PC-3 (cell line): ENCODE measurements around the gene ZCWPW1.

ENCODE experiments used
- EZH2phosphoT487 ChIP-seq: fragments of 300-600 bp; sonication (generic); IDR thresholded peaks from 2 replicates; pipeline ENCODE4 v1.6.1; 2018; ENCODE audit warnings: mild to moderate bottlenecking, antibody characterized with exemption, low read length, borderline replicate concordance
- TF ChIP-seq, protein P1 (sequence below): fragments of 300-600 bp; sonication (generic); conservative IDR thresholded peaks from 2 replicates; pipeline ENCODE4 v1.5.1; 2017; ENCODE audit warnings: antibody characterized with exemption, low read depth, mild to moderate bottlenecking, low read length

DNA sequence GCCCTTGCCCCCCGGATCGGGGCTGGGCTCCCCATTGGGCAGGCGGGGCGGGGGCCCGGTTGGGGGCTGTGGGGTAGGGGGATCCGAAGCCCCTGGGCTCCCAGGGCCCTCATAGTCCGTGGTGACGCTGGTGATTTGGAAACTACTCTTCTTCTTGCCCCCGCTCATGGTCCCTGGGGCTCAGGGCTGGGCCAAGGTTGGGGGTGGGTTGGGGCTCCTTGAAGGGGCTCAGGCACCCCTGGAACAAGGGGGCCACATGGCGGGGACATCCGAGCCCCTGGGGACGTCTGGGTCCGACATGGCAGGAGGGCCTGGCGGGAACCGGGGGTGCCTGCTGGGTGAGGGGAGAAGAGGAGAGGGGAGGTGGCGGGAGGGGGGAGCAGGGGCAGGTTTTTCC is 49.4 kb upstream of the ZCWPW1 start:
- TF ChIP-seq, protein P1, sequence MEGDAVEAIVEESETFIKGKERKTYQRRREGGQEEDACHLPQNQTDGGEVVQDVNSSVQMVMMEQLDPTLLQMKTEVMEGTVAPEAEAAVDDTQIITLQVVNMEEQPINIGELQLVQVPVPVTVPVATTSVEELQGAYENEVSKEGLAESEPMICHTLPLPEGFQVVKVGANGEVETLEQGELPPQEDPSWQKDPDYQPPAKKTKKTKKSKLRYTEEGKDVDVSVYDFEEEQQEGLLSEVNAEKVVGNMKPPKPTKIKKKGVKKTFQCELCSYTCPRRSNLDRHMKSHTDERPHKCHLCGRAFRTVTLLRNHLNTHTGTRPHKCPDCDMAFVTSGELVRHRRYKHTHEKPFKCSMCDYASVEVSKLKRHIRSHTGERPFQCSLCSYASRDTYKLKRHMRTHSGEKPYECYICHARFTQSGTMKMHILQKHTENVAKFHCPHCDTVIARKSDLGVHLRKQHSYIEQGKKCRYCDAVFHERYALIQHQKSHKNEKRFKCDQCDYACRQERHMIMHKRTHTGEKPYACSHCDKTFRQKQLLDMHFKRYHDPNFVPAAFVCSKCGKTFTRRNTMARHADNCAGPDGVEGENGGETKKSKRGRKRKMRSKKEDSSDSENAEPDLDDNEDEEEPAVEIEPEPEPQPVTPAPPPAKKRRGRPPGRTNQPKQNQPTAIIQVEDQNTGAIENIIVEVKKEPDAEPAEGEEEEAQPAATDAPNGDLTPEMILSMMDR = no peak
- TF ChIP-seq EZH2phosphoT487 = no peak
